Coronary artery (tissue), 2 donors: Measurements from ENCODE around the gene PCYT2.
A peak's percentile ranks its signal among the peaks of the same experiment; 100 is the strongest.

Source experiments
- DNase-seq: peaks from one replicate; pipeline ENCODE4 v3.0.0-alpha.2; 2017; ENCODE audit warnings: low spot score
- H3K27ac ChIP-seq, 2 donors: fragments of 200-600 bp; sonication (generic); one replicate each; pipeline ENCODE4 v1.5.1; 2016 to 2019
- H3K4me3 ChIP-seq: fragments of 200-600 bp; sonication (generic); 2 replicates; pipeline ENCODE4 v1.5.1; 2016; ENCODE audit warnings: mild to moderate bottlenecking, moderate library complexity
- CTCF ChIP-seq: fragments of 200-600 bp; sonication (generic); IDR thresholded peaks from one replicate; pipeline ENCODE4 v1.5.1; 2019; ENCODE audit warnings: antibody characterized with exemption

The PCYT2 gene

GRCh38 chr17:81867170-81867990, 43.8 kb downstream of the PCYT2 start:
- Histone ChIP-seq H3K27ac (peak overlapping the region; percentile 7 to 100), H3K4me3 (no peak overlapping the region)
- DNase-seq: no peak
- TF ChIP-seq CTCF: no peak

- no peak for TF ChIP-seq CTCF
- Histone ChIP-seq H3K27ac (peak overlapping the region in 1 of 2 donors; percentile 100), H3K4me3 (no peak overlapping the region)
- DNase-seq: no peak
Observed at GRCh38 chr17:81866440-81867169, 44.6 kb downstream of the PCYT2 start.

- no peak for DNase-seq
- Histone ChIP-seq H3K27ac (peak overlapping the region in 1 of 2 donors; percentile 40), H3K4me3 (no peak overlapping the region)
- TF ChIP-seq CTCF: no peak
Observed at GRCh38 chr17:81865733-81866439, 45.3 kb downstream of the PCYT2 start.

- no peak for DNase-seq
- peak overlapping the region in 1 of 2 donors; percentile 40 for H3K27ac ChIP-seq
- no peak for TF ChIP-seq CTCF
Observed at GRCh38 chr17:81865358-81865732, 45.9 kb downstream of the PCYT2 start.

DNA sequence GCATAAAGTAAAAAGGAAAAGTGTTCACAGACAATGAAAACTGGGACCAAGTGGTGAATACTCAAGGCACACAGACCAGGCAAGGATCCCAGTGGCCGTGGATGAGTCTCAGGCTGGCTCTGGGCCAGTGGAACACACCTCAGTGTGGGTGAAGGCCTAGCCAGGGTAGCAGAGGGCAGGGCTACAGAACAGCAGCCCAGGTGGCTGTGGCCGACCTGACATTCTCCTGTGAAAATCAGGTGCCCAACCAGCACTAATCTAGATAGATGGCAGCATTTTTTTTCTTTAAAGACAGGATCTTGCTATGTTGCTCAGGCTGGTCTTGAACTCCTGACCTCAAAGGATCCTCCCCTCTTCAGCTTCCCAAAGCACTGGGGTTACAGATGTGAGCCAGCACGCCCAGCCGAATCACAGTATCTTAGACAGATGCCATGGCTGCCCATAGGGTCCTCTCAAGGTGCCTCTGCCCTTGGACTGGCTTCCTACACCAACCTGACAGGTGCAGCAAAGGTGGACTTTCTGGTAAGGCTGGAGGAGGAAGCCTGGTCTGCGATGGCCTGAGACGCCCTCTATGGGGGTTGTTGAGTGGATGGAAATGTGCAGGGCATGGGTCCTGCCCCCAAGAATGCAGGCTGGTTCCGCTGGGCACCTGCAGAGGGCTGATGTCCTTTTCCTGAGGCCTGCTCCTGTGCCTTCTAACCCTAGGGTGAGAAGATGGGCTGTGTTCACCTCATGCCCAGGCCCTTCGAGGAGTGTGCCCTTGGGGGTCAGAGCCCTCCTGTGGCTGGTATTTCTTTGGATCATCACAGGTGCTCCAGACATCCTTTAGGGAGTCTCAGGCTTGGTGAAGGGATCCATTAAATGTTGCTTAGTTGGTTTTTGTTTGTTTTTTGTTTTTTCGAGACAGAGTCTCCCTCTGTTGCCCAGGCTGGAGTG, 47.1 kb downstream of the PCYT2 start:
- DNase-seq: no peak
- no peak for TF ChIP-seq CTCF
- Histone ChIP-seq H3K27ac (no peak overlapping the region), H3K4me3 (no peak overlapping the region)

More at GRCh38 chr17:81865358-81865732, 45.9 kb downstream of the PCYT2 start:
- no peak overlapping the region for H3K4me3 ChIP-seq

GRCh38 chr17:81863123-81863675, 48.0 kb downstream of the PCYT2 start:
- DNase-seq: no peak
- Histone ChIP-seq H3K4me3 (no peak overlapping the region), H3K27ac (no peak overlapping the region)
- no peak for TF ChIP-seq CTCF
